ENCODE data around the gene TPD52L2. TPM values are rescaled to one million over a fixed set of nuclear protein-coding genes. Genes with fewer than 3 reads are reported as not detected.
A peak's percentile ranks its signal among the peaks of the same experiment; 100 is the strongest.
"Not testable (repeated sequence)": the region's sequence is repeated elsewhere in the genome, so short reads cannot be mapped to it uniquely, and the experiment has no call there.

Gene TPD52L2
- total RNA-seq, 1 experiment from 2014 or later = 151 TPM

GRCh38 chr20:63895202-63895951, 30.3 kb downstream of the TPD52L2 start:
- DNase-seq (ENCODE audit: low spot score) = no peak

- peak; percentile 73 for DNase-seq (ENCODE audit: low spot score)
Observed at GRCh38 chr20:63895952-63896263, 30.8 kb downstream of the TPD52L2 start.

GRCh38 chr20:63896264-63897105, 31.4 kb downstream of the TPD52L2 start:
- peak; percentile 75 for DNase-seq (ENCODE audit: low spot score)

- DNase-seq (ENCODE audit: low spot score) = no peak
Observed at GRCh38 chr20:63897978-63898561, 33.0 kb downstream of the TPD52L2 start.

GRCh38 chr20:63898882-63899558, 34.0 kb downstream of the TPD52L2 start:
- DNase-seq (ENCODE audit: low spot score) = no peak

- no peak for DNase-seq (ENCODE audit: low spot score)
Observed at GRCh38 chr20:63900413-63900812, 35.3 kb downstream of the TPD52L2 start.

- no peak for DNase-seq (ENCODE audit: low spot score)
Observed at GRCh38 chr20:63903796-63904561, 38.9 kb downstream of the TPD52L2 start.

GRCh38 chr20:63908008-63908682, 43.1 kb downstream of the TPD52L2 start:
- peak; percentile 82 for DNase-seq (ENCODE audit: low spot score)

GRCh38 chr20:63911176-63911575, 46.1 kb downstream of the TPD52L2 start:
- DNase-seq (ENCODE audit: low spot score) = peak; percentile 94

- DNase-seq (ENCODE audit: low spot score) = no peak
Observed at GRCh38 chr20:63913768-63914167, 48.7 kb downstream of the TPD52L2 start.

- DNase-seq (ENCODE audit: low spot score) = no peak
Observed at GRCh38 chr20:63915471-63915870, 50.4 kb downstream of the TPD52L2 start.

GRCh38 chr20:63916371-63916939, 51.4 kb downstream of the TPD52L2 start:
- DNase-seq (ENCODE audit: low spot score) = not testable (repeated sequence)

- DNase-seq (ENCODE audit: low spot score) = no peak
Observed at GRCh38 chr20:63917811-63918210, 52.7 kb downstream of the TPD52L2 start.

- no peak for DNase-seq (ENCODE audit: low spot score)
Observed at GRCh38 chr20:63919130-63919529, 54.1 kb downstream of the TPD52L2 start.

GRCh38 chr20:63920226-63920625, 55.2 kb downstream of the TPD52L2 start:
- DNase-seq (ENCODE audit: low spot score) = no peak

GRCh38 chr20:63923651-63924050, 58.6 kb downstream of the TPD52L2 start:
- DNase-seq (ENCODE audit: low spot score) = no peak

- DNase-seq (ENCODE audit: low spot score) = no peak
Observed at GRCh38 chr20:63924241-63924640, 59.2 kb downstream of the TPD52L2 start.

- no peak for DNase-seq (ENCODE audit: low spot score)
Observed at GRCh38 chr20:63926298-63926697, 61.2 kb downstream of the TPD52L2 start.

GRCh38 chr20:63929071-63929470, 64.0 kb downstream of the TPD52L2 start:
- DNase-seq (ENCODE audit: low spot score) = no peak

GRCh38 chr20:63929473-63929883, 64.4 kb downstream of the TPD52L2 start:
- not testable (repeated sequence) for DNase-seq (ENCODE audit: low spot score)

Measured in HT-29 (cell line).